Motor neuron (in vitro differentiated cells): ENCODE data around the gene CCDC154. TPM values are rescaled to one million over a fixed set of nuclear protein-coding genes. Genes with fewer than 3 reads are reported as not detected.
"Not testable (repeated sequence)": the region's sequence is repeated elsewhere in the genome, so short reads cannot be mapped to it uniquely, and the experiment has no call there.

Experiments used
- ATAC-seq, 8 experiments: fragments of 200-7000 bp; cut with Tn5 transposase; replicated peaks in 6 of 8; 2 replicates each; pipeline ENCODE4 v1.8.0; 2021; ENCODE audit warnings: mild to moderate bottlenecking in 8 of 8, moderate library complexity in 8 of 8
- H3K27ac ChIP-seq, 2 donors: fragments of 250-450 bp; sonication (Bioruptor Pico); 2 replicates each; pipeline ENCODE4 v1.9.0; 2021; ENCODE audit warnings: antibody characterized with exemption in 2 of 2, mild to moderate bottlenecking in 2 of 2, moderate library complexity in 1 of 2
- H3K4me1 ChIP-seq, 2 donors: fragments of 250-450 bp; sonication (Bioruptor Pico); replicated peaks in 1 of 2; 2 replicates each; pipeline ENCODE4 v1.6.1; 2021; ENCODE audit warnings: antibody characterized with exemption in 2 of 2, mild to moderate bottlenecking in 2 of 2, moderate library complexity in 1 of 2
- H3K4me3 ChIP-seq, 5 donors: fragments of 250-450 bp; sonication (Bioruptor Pico); 2 replicates each; pipeline ENCODE4 v1.9.0; 2021; ENCODE audit warnings: antibody characterized with exemption in 5 of 5, mild to moderate bottlenecking in 5 of 5, moderate library complexity in 4 of 5
- WGBS, 10 experiments: fragments of 450-650 bp; shearing (Covaris generic); methylation state at CpG; one replicate each; pipeline ENCODE4 v1.0.0; 2022; 5-methylcytosine and 5-hydroxymethylcytosine counted together
- in situ Hi-C, 9 experiments: fragments of 400-800 bp; cut with MboI; loops; one replicate each; pipeline ENCODE4 v1.15.0; 2021; ENCODE audit warnings: low sequenced_read_pairs in 9 of 9, low pct_unique_long_range_greater_than_20kb in 2 of 9; ENCODE audit not compliant: unreplicated experiment in 9 of 9
- total RNA-seq, 8 experiments: library from RNA; unstranded; fragments of 300-600 nt; gene quantifications; 2 replicates each; pipeline versions ENCODE4 v1.2.3 to v1.2.4, GENCODE V29; 2022

Gene CCDC154
- total RNA-seq, 8 experiments from 2014 or later: 0.13 to 1.4 (median 0.64) TPM

DNA sequence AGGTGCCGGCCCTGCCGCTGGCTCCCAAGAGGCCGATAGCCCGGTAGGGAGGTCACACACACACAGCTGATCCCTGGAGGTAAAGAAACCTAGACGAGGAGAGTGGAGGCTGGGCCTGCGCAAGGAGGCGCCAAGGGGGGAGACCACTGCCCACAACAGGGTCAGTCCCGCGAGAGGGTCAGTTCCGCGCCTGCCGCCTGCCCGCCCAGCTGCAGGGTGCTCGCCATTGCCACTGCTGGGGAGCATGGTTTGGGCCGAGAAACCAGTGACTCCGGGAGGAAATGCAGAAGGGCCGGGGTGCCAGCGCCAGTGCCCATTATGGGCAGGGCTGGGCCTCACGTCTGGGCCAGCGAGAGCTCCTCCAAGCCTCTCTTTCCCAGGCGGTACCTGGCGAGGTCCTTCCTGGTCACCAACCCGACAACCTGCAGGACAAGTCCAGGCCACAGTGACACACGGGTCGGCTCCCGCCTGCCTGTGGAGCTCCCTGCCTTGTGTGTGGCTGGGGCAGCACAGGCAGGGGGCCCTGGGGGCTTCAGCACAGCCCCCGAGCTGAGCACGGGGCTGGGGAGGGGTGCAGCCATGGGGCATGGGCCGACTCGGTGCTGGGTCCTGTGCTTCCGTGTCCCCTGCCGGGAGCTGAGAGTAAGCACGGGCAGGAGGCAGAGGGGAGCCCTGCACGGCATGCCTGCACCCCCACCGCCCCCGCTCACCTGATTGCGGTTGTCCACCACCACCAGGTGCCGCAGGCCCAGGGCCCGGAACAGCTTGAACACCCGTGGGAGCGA lies 2.1 kb upstream of the CCDC154 start:
- no peak overlapping the region for H3K27ac ChIP-seq
- no peaks in the 10 kb centered on the region for H3K4me1 ChIP-seq
- WGBS, 10 experiments: 40 to 100% (median 100%) methylated on average over 1 to 7 of the region's 41 CpGs; no CpG with 5 or more reads in 5 of the 10 experiments
- no peak overlapping the region for H3K4me3 ChIP-seq
- in situ Hi-C loops: no loop called here
- ATAC-seq: no peak

DNA sequence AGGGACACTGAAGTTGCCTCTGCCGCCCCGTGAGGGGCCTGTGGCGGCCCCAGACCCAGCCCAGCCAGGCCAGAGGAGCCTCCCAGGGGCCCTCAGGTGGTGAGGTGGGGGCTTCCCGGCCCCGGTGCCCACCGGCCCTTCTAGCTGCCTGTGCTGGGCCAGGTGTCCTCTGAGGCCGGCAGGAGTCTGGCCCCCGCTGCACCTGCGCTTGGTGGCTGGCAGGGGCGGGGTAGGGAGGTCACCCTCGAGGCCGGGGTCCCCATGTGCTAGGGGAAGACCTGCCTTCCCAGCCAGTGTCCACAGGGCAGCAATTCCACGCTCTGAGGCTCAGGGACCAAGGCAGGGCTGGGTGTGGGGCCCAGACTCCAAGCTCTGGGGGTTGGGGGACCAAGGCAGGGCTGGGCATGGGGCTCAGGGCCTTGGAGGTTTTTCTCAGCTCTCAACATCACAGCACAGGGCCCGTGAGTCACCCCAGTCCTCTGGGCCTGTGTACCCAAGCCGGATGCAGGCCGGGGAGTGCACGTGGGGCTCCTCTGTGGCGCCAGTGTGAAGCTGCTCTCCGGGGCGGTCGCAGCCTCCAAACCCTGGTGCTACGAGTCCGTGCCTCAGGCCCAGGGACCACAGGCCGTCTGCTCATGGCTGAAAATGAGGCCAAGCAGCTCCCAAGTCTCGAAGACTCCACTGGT lies 1.3 kb upstream of the CCDC154 start:
- no peaks in the 10 kb centered on the region for H3K4me1 ChIP-seq
- in situ Hi-C loops: no loop called here
- 60 to 100% (median 100%) methylated on average over 1 to 2 of the region's 25 CpGs; no CpG with 5 or more reads in 7 of the 10 experiments for WGBS, 10 experiments
- no peak for ATAC-seq
- H3K4me3 ChIP-seq: no peak overlapping the region
- H3K27ac ChIP-seq: no peak overlapping the region

DNA sequence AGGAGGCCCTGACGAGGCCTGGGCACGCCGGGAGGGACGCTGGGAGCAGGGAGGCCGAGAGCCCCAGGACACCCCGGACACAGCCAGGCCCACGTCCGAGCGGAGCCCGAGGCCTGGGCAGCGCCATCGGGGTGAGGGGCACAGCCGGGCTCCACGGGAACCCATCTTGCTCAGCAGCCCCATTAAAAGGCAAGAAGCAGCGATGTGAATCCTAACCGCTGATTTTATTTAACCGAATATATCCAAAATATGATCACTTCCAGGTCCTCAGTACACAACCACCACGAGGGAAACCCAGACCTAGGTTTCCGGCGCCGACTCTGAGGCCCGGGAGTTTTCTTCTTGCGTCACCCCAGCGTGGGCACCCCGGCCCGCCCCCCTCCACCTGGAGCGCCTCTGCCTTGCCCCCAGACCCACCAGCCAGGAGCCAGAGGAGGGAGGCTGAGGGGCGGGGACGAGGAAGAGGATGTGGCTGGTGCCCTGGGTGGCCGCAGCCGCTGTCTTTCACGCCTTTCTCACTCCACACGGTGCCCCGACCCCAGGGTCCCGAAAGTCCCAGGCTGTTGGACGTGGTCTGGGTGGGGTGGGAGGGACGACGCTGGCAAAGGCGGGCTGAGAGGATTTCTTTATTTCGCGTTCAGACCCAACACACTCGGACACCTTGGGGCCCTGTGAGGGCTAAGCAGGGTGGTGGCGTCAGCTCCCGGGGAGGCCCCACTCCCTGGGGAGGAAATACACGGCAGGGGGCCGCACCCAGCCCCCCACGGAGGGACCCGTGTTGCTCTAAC lies 568 bp upstream of the CCDC154 start:
- in situ Hi-C loops: no loop called here
- ATAC-seq: no peak
- Histone ChIP-seq H3K27ac (no peak overlapping the region), H3K4me3 (no peak overlapping the region), H3K4me1 (no peaks in the 10 kb centered on the region)
- 93 to 100% methylated on average over 1 to 5 of the region's 48 CpGs; no CpG with 5 or more reads in 8 of the 10 experiments for WGBS, 10 experiments

DNA sequence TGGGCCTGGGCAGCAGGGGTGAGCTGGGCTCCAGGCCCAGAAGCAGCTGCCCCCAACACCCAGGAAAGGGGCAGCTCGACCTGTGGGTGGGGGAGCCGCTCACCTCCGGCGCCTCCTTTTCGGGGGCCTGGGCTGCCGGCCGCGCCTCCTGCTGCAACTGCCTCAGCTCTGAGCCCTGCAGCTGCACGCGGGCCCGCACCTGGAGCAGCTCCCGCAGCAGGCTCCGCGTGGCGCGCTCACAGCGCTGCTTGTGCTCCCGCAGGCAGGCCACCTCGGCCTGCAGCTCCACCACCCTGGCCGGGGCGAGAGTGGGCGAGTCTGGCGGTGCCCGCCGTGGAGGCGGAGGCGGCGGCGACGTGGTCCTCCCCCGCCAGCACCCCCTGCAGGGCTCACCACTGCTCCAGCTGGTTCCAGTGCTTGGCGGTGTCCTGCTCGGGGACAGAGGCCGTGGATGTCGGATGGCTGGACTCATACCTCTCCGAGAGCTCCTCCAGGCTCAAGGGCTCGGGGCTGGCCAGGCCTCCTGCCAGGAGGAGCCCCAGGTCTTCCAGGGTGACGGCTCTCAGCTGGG lies 868 bp downstream of the CCDC154 start:
- peak in 4 of 8 experiments; percentile 3 to 22 (median 8) for ATAC-seq

DNA sequence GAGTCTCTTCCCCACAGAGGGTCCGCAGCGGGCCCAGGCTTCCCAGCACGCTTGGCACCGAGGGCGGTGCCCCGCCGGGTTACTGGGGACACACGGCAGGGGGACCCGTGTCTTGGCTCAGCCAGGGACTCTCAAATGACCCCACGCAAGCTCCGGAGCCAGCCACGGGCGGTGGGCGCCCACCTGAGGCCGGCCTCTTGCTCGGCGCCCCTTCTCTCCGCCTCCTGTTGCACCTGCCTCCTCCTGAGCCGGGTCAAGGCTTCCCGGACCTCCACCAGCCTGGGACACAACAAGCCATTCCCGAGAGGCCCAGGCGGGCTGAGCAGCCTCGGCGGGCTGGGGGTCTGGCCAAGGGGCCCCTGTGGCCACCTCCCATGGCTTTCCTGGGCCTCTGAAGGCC lies 1.7 kb downstream of the CCDC154 start:
- H3K4me1 ChIP-seq: no peaks in the 10 kb centered on the region
- H3K4me3 ChIP-seq: no peak overlapping the region
- WGBS, 10 experiments: 64% methylated on average over 9 of the region's 24 CpGs; no CpG with 5 or more reads in 9 of the 10 experiments
- in situ Hi-C loops: no loop called here
- ATAC-seq: no peak
- H3K27ac ChIP-seq: no peak overlapping the region

More for the DNA sequence above, 868 bp downstream of the CCDC154 start:
- Histone ChIP-seq H3K27ac (no peak overlapping the region), H3K4me3 (no peak overlapping the region), H3K4me1 (no peaks in the 10 kb centered on the region)
- in situ Hi-C loops: no loop called here
- 71 to 97% (median 80%) methylated on average over 2 to 9 of the region's 38 CpGs; no CpG with 5 or more reads in 7 of the 10 experiments for WGBS, 10 experiments

DNA sequence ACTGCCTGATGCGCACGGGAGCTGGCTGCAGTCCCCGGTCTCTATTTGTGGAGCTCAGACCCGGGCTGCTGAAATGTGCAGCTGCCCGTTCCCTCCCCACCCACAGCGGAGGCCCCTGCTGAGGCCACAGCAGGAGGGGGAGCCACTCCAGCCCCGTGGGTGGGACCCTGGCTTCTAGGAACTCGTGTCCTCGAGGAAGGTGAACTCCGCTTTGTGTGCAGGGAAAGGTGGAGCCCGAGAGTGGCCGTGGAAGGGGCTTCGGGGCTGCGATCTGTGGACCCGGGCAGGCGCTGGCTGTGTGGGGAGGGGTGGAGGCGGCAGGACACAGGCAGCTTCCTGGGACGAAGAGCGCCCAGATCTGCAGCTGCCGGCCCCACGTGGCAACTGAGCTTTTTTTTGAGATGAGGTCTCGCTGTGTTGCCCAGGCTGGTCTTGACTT lies 2.9 kb downstream of the CCDC154 start:
- no peak for ATAC-seq
- in situ Hi-C loops: no loop called here
- Histone ChIP-seq H3K27ac (no peak overlapping the region), H3K4me1 (no peaks in the 10 kb centered on the region), H3K4me3 (no peak overlapping the region)
- 33 to 100% (median 100%) methylated on average over 1 to 2 of the region's 22 CpGs; no CpG with 5 or more reads in 7 of the 10 experiments for WGBS, 10 experiments

DNA sequence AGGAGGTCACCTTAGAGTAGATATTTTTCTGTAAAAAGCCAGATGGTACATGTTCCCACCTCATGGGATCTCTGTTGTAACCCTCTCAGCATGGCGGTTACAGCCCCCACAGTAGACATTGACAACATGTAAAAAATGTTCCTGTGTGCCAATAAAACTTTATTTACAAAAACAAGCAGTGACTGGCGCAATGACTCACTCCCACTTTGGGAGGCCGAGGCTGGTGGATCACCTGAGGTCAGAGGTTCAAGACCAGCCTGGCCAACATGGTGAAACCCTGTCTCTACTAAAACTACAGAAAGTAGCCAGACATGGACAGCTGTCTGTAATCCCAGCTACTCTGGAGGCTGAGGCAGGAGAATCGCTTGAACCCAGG lies 4.7 kb downstream of the CCDC154 start:
- H3K4me1 ChIP-seq, ATAC-seq, H3K27ac ChIP-seq, H3K4me3 ChIP-seq, in situ Hi-C loops: not testable (repeated sequence)
- WGBS, 10 experiments: 80 to 100% (median 98%) methylated on average over 1 to 4 of the region's 4 CpGs; no CpG with 5 or more reads in 4 of the 10 experiments

DNA sequence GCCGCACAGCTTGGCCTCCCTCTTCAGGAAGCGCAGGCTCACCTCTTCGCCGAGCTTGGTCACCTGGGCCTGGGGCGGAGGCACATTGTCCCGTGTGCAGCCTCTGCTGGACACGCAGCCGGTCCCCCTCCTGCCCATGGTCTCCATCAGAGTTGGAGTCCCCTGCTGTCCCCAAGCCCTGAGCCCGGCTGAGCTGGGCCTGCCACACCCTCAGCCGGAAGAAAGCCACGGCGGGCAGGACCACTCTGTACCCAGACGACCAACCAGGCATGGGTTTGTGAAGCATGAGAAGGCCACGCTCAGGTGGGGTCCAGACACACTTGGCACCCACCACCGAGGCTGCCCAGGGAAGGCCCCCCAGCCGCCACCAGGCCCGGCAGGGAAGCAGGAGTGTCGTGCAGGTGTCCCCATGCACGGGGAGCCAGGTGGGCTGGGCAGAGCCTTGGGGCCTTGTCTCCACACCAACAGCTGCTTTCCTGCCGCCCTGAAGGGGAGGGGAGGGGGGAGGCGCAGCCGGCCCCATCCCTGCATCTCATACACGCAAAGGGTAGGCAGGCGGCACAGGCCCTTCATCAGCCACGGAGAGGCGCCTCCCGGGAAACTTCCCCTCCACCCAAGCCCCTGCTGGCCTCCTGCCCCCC lies 5.2 kb downstream of the CCDC154 start:
- Histone ChIP-seq H3K4me1 (peaks cover 0 to under 1% of the 10 kb centered on the region in 2 donors), H3K4me3 (no peak overlapping the region), H3K27ac (no peak overlapping the region)
- WGBS, 10 experiments: 74 to 90% (median 80%) methylated on average over 2 to 9 of the region's 27 CpGs; no CpG with 5 or more reads in 5 of the 10 experiments
- no peak for ATAC-seq
- in situ Hi-C loops: no loop called here

DNA sequence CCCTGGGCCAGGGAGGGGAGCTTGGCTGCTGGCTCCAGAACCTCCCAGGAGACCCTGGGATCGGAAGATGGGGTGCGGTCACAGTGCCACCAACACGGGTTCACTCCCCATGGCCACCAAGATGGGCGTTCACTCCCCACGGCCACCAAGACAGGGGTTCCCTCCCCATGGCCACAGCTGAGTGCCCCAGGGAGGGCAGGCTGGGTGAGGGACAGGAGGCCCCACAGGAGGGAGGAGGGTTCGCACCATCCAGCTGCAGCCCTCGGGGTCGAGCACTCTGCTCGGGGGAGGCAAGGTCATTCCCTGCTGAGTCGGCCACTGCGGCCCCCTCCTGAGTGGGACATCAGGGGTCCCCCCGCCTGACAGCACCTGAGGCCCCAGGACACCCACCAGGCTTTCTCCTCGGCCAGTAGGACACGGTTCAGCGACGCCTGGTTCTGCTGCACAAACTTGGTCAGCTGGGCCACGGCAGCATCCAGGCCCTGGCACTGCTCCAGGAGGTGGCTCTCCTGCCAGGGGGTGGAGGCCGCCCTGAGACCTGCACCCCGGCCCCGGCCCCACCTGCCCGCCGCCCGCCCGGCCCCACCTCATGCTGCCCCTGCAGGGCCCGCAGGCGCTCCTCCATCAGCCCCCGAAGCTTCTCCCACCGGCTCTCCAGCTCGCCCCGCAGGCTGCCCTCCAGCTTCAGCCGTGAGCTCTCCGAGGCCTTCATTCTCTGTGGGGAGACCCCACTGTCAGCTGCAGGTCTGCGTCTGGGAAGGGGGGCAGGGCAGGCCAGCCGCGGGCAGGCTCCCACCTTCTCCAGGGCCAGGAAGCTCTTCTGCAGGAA lies 5.9 kb downstream of the CCDC154 start:
- in situ Hi-C loops: no loop called here
- Histone ChIP-seq H3K27ac (no peak overlapping the region), H3K4me3 (no peak overlapping the region), H3K4me1 (peaks cover 0 to 4% of the 10 kb centered on the region in 2 donors)
- no peak for ATAC-seq
- WGBS, 10 experiments: 71 to 100% (median 80%) methylated on average over 1 to 7 of the region's 35 CpGs; no CpG with 5 or more reads in 6 of the 10 experiments

DNA sequence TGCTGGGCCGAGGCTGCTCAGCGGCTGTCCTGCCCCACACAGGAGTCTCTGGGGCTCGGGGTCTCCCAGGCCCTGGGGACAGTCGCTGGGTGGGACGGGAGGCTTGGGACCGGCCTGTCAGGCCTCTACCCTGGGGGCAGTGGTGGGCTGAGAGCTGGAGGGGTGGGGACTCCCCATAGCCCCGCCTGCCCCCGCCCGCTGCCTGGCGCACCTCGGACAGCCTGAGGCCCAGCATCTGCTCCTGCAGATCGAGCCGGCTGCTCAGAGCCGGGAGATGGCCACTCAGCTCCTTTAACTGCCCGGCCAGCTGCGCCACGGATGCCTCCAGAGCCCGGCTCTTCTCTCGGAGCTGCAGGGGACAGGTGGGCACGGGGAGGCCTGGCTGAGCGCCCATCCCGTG lies 6.8 kb downstream of the CCDC154 start:
- Histone ChIP-seq H3K27ac (no peak overlapping the region), H3K4me1 (peaks cover 0 to 4% of the 10 kb centered on the region in 2 donors), H3K4me3 (no peak overlapping the region)
- in situ Hi-C loops: no loop called here
- peak in 2 of 8 experiments; percentile 3 to 9 for ATAC-seq
- WGBS, 10 experiments: 28 to 70% methylated on average over 2 to 4 of the region's 22 CpGs; no CpG with 5 or more reads in 8 of the 10 experiments

DNA sequence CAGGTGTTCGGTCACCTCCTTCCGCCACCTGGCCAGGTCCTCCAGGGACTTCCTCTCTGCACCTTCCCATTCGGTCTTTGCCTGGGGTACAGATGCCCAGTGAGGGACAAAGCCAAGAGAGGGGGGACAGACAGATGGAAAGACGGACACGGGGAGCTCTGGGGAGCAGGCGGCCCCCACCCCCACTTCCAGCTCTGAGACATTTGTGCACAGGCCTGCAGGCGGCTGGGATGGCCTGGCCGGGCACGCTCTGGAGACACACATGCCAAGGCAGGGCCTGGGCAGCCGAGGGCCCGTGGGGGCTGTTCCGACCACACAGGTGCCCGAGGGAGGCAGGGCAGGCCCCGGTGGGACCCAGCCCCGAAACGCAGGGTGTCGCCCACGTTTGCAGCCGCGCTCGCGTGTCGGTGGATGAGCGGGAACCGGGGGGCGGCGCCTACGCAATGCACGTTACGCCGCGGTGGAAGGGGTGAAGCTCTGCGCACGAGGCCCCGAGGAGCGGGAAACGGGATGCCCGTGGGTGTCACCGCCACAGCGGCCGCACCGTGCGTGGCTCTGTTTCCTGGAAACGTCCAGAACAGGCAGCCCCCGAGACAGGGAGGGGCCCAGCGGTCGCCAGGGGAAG lies 7.5 kb downstream of the CCDC154 start:
- Histone ChIP-seq H3K27ac (no peak overlapping the region), H3K4me3 (no peak overlapping the region), H3K4me1 (peaks cover 0 to 4% of the 10 kb centered on the region in 2 donors)
- 97% methylated on average over 6 of the region's 47 CpGs; no CpG with 5 or more reads in 9 of the 10 experiments for WGBS, 10 experiments
- no peak for ATAC-seq
- in situ Hi-C loops: no loop called here
